DMS153 (cell line): ENCODE results near the gene DBX2.
"Not testable (repeated sequence)": the region's sequence is repeated elsewhere in the genome, so short reads cannot be mapped to it uniquely, and the experiment has no call there.

Experiments used
- DNase-seq: peaks from one replicate; lab custom pipeline; 2025; lab: John Stamatoyannopoulos, UW

The DBX2 gene

DNA sequence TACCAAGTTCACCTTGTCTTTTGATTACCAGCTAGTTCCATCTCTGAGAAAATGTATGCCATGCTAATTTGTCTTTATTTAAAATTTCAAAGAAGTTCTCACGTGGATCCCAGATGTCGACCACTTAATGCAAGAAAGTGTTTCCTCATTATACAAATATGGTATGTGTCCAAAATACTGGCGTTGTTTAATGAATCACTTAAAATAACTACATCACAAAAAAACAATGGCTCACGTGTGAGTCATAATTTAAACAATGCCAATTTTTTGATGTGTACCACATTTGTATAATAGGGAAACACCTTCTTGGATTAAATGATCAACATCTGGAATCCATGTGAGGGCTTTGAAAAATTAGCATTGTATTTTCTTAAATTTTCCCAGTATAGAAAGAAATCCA lies 40.8 kb downstream of the DBX2 start:
- no peak for DNase-seq

DNA sequence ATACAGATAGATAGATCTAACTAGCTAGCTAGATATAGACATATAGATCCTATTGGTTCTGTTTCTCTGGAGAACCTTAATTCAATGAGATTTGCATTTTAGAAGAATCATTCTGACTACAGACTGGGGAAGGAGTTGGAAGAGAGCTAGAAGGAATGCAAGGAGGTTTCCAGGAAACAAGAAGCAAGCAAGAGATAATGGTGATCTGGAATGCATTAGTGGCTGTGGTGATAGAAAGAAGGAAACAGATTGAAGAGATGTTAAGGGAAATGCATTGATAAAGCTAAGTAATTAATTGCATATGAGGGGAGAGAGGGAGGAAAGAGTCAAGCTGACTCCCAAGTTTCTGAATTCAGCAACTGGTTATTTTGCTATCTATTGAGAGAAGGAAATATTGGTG lies 42.7 kb downstream of the DBX2 start:
- DNase-seq = no peak

DNA sequence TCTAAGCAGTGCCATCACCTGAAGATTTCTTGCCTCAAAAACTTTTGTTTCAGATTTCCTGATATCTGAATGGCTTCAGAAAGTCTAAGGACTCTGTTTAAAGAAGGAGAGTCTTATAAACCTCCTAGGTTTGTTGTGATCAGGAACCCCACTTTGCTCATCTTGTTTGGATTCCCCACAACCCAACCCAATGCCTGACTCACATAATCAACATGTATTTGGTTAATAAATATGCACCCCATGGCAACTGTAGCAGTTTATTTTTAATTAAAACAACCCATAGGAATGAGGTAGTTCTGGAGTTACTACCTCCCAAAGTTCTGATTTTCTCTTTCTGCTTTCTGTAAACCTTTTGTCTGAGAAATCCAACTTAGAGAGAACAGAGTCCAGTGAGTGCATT lies 51.5 kb downstream of the DBX2 start:
- no peak for DNase-seq

DNA sequence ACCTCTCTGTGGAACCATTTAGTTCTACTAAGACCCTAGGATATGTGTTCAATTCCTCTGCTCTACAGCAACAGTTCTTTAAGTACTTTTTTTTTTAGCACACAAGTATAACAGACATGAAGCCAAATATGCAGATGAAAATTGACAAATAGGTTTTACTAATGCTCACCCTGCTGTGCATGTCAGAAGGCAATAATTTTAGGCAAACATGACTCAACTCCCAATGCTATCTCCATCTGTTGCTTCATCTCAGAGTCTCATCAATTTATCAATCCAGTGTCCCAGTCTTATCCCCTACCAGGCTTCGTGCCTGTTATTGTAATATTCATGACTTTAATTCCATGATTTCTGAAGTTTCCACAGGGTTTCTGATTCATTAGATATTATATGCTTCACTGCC lies 57.7 kb downstream of the DBX2 start:
- DNase-seq = no peak

DNA sequence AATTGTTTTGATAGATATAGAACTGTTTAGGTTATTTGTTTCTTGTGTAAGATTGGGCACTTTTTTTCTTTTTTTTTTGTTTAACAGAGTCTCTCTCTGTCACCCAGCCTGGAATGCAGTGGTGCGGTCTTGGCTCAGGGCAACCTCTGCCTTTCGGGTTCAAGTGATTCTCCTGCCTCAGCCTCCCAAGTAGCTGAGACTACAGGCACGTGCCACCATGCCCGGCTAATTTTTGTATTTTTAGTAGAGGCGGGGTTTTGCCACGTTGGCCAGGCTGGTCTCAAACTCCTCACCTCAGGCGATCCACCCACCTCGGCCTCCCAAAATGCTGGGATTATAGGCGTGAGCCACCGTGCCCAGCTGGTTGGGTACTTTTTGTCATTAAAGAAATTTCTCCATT lies 66.0 kb downstream of the DBX2 start:
- DNase-seq = not testable (repeated sequence)

DNA sequence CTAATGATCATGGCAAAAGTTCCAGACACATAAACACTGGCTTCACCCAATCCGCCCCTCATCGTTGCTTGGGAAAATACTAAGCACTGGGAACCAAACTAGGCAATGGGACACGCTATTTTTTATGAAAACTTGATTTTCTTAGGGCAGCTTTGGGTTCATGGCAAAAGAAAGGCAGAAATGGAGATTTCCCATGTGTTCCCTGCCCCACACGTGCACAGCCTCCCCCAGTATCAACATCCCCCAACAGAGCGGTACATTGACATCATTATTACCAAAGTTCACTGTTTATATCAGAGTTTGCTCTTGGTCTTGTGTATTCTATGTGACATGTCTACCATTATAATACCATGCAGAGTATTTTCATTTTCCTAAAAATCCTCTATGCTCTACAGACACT lies 71.0 kb downstream of the DBX2 start:
- DNase-seq = no peak

DNA sequence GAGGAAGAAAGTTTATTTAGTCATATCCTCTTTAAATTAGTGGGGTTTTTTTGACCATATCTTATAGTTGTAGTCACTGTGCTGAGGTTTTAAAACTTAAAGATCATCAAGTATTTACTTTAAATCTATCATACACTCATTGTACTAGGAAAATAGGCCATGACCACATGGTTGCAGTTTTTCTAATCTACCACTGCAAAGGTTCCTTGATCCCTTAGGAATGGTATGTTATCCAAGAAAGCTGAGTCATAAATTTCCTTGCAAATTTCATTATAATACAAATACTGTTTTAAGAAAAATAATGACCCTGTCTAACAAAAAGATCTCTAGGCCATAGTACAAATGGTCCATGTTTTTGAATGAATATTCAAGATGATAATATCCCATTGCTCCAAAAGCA lies 74.7 kb downstream of the DBX2 start:
- DNase-seq = no peak

DNA sequence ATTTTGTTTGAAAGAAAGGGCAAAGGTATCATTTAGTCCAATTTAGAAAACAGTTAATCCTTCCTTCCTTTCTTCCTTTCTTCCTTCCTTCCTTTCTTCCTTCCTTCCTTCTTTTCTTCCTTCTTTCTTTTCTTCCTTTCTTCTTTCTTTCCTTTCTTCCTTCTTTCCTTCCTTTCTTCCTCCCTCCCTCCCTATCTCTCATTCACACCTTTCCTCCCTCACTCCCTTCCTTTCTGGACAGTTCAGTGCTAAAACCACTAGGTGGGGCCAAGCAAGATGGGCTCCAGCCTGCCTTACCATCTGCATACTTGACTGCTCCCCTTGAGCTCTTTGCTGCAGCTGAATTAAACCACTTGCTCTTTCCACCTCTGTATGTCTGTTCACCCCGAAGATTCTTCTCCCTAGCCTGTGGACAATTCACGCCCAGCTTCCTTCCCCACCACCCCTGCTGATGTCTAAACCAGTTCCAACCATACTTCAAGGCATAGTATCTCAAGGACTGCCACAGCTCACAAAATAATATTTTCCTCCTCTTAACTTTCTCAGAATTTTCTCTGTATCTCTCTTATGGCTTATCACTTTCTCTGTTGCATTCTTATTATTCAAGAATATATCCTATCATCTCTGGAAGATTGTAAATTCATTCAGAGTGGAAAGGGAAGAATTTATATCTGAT lies 78.0 kb downstream of the DBX2 start:
- no peak for DNase-seq

DNA sequence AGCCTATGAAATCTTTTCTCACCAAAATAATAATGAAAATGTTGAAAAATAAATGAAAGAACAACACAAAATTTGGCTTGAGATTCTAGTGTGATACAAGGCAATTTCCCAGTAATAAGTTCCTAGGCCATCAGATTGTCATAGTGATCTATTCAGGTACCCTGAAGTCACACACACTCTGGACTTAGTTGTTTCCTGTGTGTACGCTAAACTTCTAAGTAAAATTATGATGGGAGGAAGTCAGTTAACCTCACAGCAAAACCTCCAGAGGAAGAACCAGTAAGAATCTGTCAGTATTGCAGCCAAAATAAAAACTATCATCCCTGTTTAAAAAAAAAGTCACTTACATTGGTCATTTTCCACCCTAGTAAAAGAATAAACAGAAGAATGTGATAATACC lies 81.9 kb downstream of the DBX2 start:
- DNase-seq = no peak
